GM08714 (cell line): ENCODE results near the gene LGI4.

ENCODE experiments used
- H3K4me3 ChIP-seq: fragments of 200-500 bp; sonication (Bioruptor generic); 2 replicates; pipeline ENCODE4 v1.5.1; 2014; ENCODE audit warnings: mild to moderate bottlenecking, low read length, inconsistent platforms
- ZNF274 ChIP-seq: IDR thresholded peaks from 2 replicates; pipeline ENCODE4 v1.6.1; 2012; ENCODE audit warnings: mild to moderate bottlenecking, low read depth, low read length

The LGI4 gene

GRCh38 chr19:35134601-35135242, at the start of gene LGI4:
TSS of gene LGI4 (minus strand) at chr19:35135059. CDS start at chr19:35134680, 379 bp downstream.
- H3K4me3 ChIP-seq = no peak within 1 kb of the TSS
- TF ChIP-seq ZNF274 = no peak

GRCh38 chr19:35184267-35184666, 49.4 kb upstream of the LGI4 start:
- no peak for TF ChIP-seq ZNF274
- no peak overlapping the region for H3K4me3 ChIP-seq

- TF ChIP-seq ZNF274 = no peak
- no peak overlapping the region for H3K4me3 ChIP-seq
Measured at GRCh38 chr19:35181387-35181786, 46.5 kb upstream of the LGI4 start.

GRCh38 chr19:35179830-35180229, 45.0 kb upstream of the LGI4 start:
- TF ChIP-seq ZNF274 = no peak
- H3K4me3 ChIP-seq = no peak overlapping the region

- no peak overlapping the region for H3K4me3 ChIP-seq
- no peak for TF ChIP-seq ZNF274
Measured at GRCh38 chr19:35178701-35179100, 43.8 kb upstream of the LGI4 start.

- H3K4me3 ChIP-seq = no peak overlapping the region
- TF ChIP-seq ZNF274 = no peak
Measured at GRCh38 chr19:35177377-35178274, 42.8 kb upstream of the LGI4 start.

- TF ChIP-seq ZNF274 = no peak
- H3K4me3 ChIP-seq = no peak overlapping the region
Measured at GRCh38 chr19:35176181-35176570, 41.3 kb upstream of the LGI4 start.

GRCh38 chr19:35174226-35174625, 39.4 kb upstream of the LGI4 start:
- no peak overlapping the region for H3K4me3 ChIP-seq
- TF ChIP-seq ZNF274 = no peak

GRCh38 chr19:35171730-35172129, 36.9 kb upstream of the LGI4 start:
- TF ChIP-seq ZNF274 = no peak
- H3K4me3 ChIP-seq = no peak overlapping the region

- no peak for TF ChIP-seq ZNF274
- no peak overlapping the region for H3K4me3 ChIP-seq
Measured at GRCh38 chr19:35170359-35171061, 35.7 kb upstream of the LGI4 start.

- H3K4me3 ChIP-seq = no peak overlapping the region
- TF ChIP-seq ZNF274 = no peak
Measured at GRCh38 chr19:35169221-35169995, 34.5 kb upstream of the LGI4 start.

- no peak overlapping the region for H3K4me3 ChIP-seq
- no peak for TF ChIP-seq ZNF274
Measured at GRCh38 chr19:35168196-35168595, 33.3 kb upstream of the LGI4 start.

GRCh38 chr19:35167251-35168119, 32.6 kb upstream of the LGI4 start:
- H3K4me3 ChIP-seq = no peak overlapping the region

More at GRCh38 chr19:35167251-35168119, 32.6 kb upstream of the LGI4 start:
- no peak for TF ChIP-seq ZNF274
